H1 (cell line): ENCODE data around the gene PNMA6E. TPM values are rescaled to one million over a fixed set of nuclear protein-coding genes. Genes with fewer than 3 reads are reported as not detected.

Experiments used
- CTCF ChIA-PET: fragments of 300-600 bp; sonication (Branson Sonifier 250); formaldehyde crosslinking; loops from one replicate; lab custom pipeline; 2021; ENCODE audit not compliant: partially characterized antibody; lab: Charles Lee
- POLR2A ChIA-PET: fragments of 300-600 bp; sonication (Branson Sonifier 250); formaldehyde crosslinking; loops from one replicate; lab custom pipeline; 2021; ENCODE audit warnings: inconsistent platforms; ENCODE audit not compliant: partially characterized antibody; lab: Charles Lee
- DNase-seq, 2 experiments: peaks; one replicate each; pipeline versions ENCODE4 v3.0.0 to v3.0.0-alpha.2; 2010 to 2022; ENCODE audit warnings: low spot score in 2 of 2, low read depth in 1 of 2, mixed read lengths in 1 of 2
- FAIRE-seq: peaks from 2 replicates; lab custom pipeline; 2011; peaks lifted over from hg19 to GRCh38; lab: Jason Lieb, UNC
- H2AFZ ChIP-seq: 2 replicates; pipeline ENCODE4 v1.8.1; 2012; ENCODE audit warnings: low read length, inconsistent platforms
- H2AK5ac ChIP-seq: 2 replicates; pipeline ENCODE4 v1.6.1; 2013; ENCODE audit warnings: low read depth, low read length
- H2BK120ac ChIP-seq: replicated peaks from 2 replicates; pipeline ENCODE3; 2013; ENCODE audit warnings: low read depth, low read length, inconsistent platforms
- H2BK12ac ChIP-seq: 2 replicates; pipeline ENCODE4 v1.6.1; 2013; ENCODE audit warnings: low read depth, low read length
- H2BK15ac ChIP-seq: 2 replicates; pipeline ENCODE4 v1.6.1; 2013; ENCODE audit warnings: low read length
- H2BK20ac ChIP-seq: 2 replicates; pipeline ENCODE4 v1.6.1; 2013; ENCODE audit warnings: low read length
- H2BK5ac ChIP-seq: 2 replicates; pipeline ENCODE4 v1.6.1; 2013; ENCODE audit warnings: low read depth, low read length
- H3K14ac ChIP-seq: 2 replicates; pipeline ENCODE4 v1.6.1; 2013; ENCODE audit warnings: inconsistent platforms; ENCODE audit not compliant: insufficient read length
- H3K18ac ChIP-seq: 2 replicates; pipeline ENCODE4 v1.6.1; 2013; ENCODE audit warnings: low read length; ENCODE audit errors: extremely low read depth
- H3K23ac ChIP-seq: 2 replicates; pipeline ENCODE4 v1.6.1; 2013; ENCODE audit warnings: inconsistent platforms; ENCODE audit not compliant: insufficient read length
- H3K23me2 ChIP-seq: 2 replicates; pipeline ENCODE4 v1.6.1; 2013; ENCODE audit warnings: low read depth, low read length
- H3K27ac ChIP-seq: 2 replicates; pipeline ENCODE4 v1.6.1; 2011; ENCODE audit warnings: low read depth, low read length, inconsistent platforms
- H3K27me3 ChIP-seq, 4 experiments: replicated peaks in 1 of 4; 1 replicate in 1 of 4; 2 replicates in 3 of 4; pipeline versions ENCODE4 v1.6.1 to v1.8.1; 2011 to 2013; ENCODE audit warnings: low read length in 3 of 4, mild to moderate bottlenecking in 3 of 4, inconsistent platforms in 2 of 4, mixed read lengths in 2 of 4, moderate library complexity in 1 of 4; ENCODE audit not compliant: control insufficient read depth in 3 of 4, insufficient read depth in 3 of 4; ENCODE audit errors: extremely low read depth in 1 of 4
- H3K36me3 ChIP-seq, 4 experiments: 2 replicates each; pipeline versions ENCODE4 v1.6.1 to v1.8.1; 2011 to 2013; ENCODE audit warnings: mild to moderate bottlenecking in 4 of 4, low read length in 3 of 4, moderate library complexity in 2 of 4, control low read depth in 1 of 4, inconsistent platforms in 1 of 4; ENCODE audit not compliant: insufficient read depth in 4 of 4, control insufficient read depth in 2 of 4
- H3K4ac ChIP-seq: replicated peaks from 2 replicates; pipeline ENCODE3; 2013; ENCODE audit warnings: low read length, low read depth, mixed read lengths, inconsistent platforms; ENCODE audit not compliant: insufficient read length
- H3K4me1 ChIP-seq, 4 experiments: replicated peaks in 1 of 4; 1 replicate in 1 of 4; 2 replicates in 3 of 4; pipeline versions ENCODE4 v1.6.1 to v1.8.1; 2011 to 2013; ENCODE audit warnings: low read length in 3 of 4, inconsistent platforms in 2 of 4, mixed read lengths in 1 of 4; ENCODE audit not compliant: insufficient read depth in 4 of 4, control insufficient read depth in 3 of 4
- H3K4me2 ChIP-seq, 2 experiments: 2 replicates each; pipeline versions ENCODE4 v1.6.1 to v1.8.1; 2011 to 2013; ENCODE audit warnings: low read depth in 2 of 2, low read length in 2 of 2, control low read depth in 1 of 2, inconsistent platforms in 1 of 2, mild to moderate bottlenecking in 1 of 2; ENCODE audit not compliant: insufficient read depth in 1 of 2
- H3K4me3 ChIP-seq, 4 experiments: fragments of 200-600, 300-600 bp in 1 of 4; sonication (generic), shearing (Covaris generic), sonication (Bioruptor Twin) in 1 of 4; 2 replicates each; pipeline versions ENCODE4 v1.5.1 to v1.8.1; 2011 to 2016; ENCODE audit warnings: low read length in 4 of 4, low read depth in 3 of 4, control low read depth in 2 of 4, inconsistent platforms in 2 of 4, mild to moderate bottlenecking in 2 of 4, mixed read lengths in 1 of 4, moderate library complexity in 1 of 4; ENCODE audit not compliant: insufficient read depth in 2 of 4; ENCODE audit errors: extremely low read depth in 1 of 4
- H3K56ac ChIP-seq: replicated peaks from 2 replicates; pipeline ENCODE3; 2013; ENCODE audit warnings: low read depth, mild to moderate bottlenecking, mixed read lengths, low read length, inconsistent platforms; ENCODE audit not compliant: insufficient read length
- H3K79me1 ChIP-seq: 2 replicates; pipeline ENCODE4 v1.6.1; 2013; ENCODE audit warnings: low read depth, low read length, control low read depth
- H3K79me2 ChIP-seq, 2 experiments: 2 replicates each; pipeline versions ENCODE4 v1.6.1 to v1.8.1; 2012 to 2013; ENCODE audit warnings: low read length in 2 of 2, mild to moderate bottlenecking in 2 of 2, inconsistent platforms in 1 of 2; ENCODE audit not compliant: insufficient read depth in 2 of 2, control insufficient read depth in 1 of 2
- H3K9ac ChIP-seq, 4 experiments: replicated peaks in 1 of 4; 1 replicate in 1 of 4; 2 replicates in 3 of 4; pipeline versions ENCODE4 v1.6.1 to v1.8.1; 2011 to 2013; ENCODE audit warnings: low read depth in 3 of 4, low read length in 3 of 4, control low read depth in 2 of 4, mild to moderate bottlenecking in 2 of 4, moderate library complexity in 2 of 4, inconsistent platforms in 1 of 4; ENCODE audit errors: extremely low read depth in 1 of 4
- H3K9me3 ChIP-seq, 2 experiments: 2 replicates each; pipeline versions ENCODE4 v1.6.1 to v1.8.1; 2012 to 2013; ENCODE audit warnings: mild to moderate bottlenecking in 2 of 2, moderate library complexity in 2 of 2, control low read depth in 1 of 2, inconsistent platforms in 1 of 2, low read depth in 1 of 2, low read length in 1 of 2, mixed read lengths in 1 of 2; ENCODE audit not compliant: insufficient read depth in 2 of 2
- H4K20me1 ChIP-seq, 2 experiments: replicated peaks in 1 of 2; 2 replicates each; pipeline versions ENCODE3 to v1.8.1; 2011 to 2013; ENCODE audit warnings: inconsistent platforms in 2 of 2, low read length in 2 of 2, mild to moderate bottlenecking in 1 of 2; ENCODE audit not compliant: insufficient read depth in 2 of 2, control insufficient read depth in 1 of 2
- H4K5ac ChIP-seq: 2 replicates; pipeline ENCODE4 v1.6.1; 2013; ENCODE audit warnings: low read length, low read depth, mixed read lengths, inconsistent platforms; ENCODE audit not compliant: insufficient read length
- H4K8ac ChIP-seq: 2 replicates; pipeline ENCODE4 v1.8.0; 2013; ENCODE audit warnings: mild to moderate bottlenecking, moderate library complexity, low read length, inconsistent platforms; ENCODE audit not compliant: insufficient read depth; ENCODE audit errors: extremely low read depth
- H4K91ac ChIP-seq: replicated peaks from 2 replicates; pipeline ENCODE3; 2013; ENCODE audit warnings: low read length, mixed read lengths, inconsistent platforms; ENCODE audit not compliant: insufficient read length
- BRCA1 ChIP-seq: IDR thresholded peaks from 2 replicates; pipeline ENCODE4 v1.6.1; 2012; ENCODE audit warnings: low read depth, low read length, improper control_type of control experiment
- EZH2 ChIP-seq: fragments of 200-600 bp; sonication (generic); IDR thresholded peaks from 2 replicates; pipeline ENCODE4 v1.7.1; 2012; ENCODE audit warnings: low read depth, mild to moderate bottlenecking, moderate library complexity, low read length, inconsistent platforms; ENCODE audit not compliant: severe bottlenecking
- HDAC2 ChIP-seq, 2 experiments: fragments of 300-600 bp in 1 of 2; sonication (generic) in 1 of 2; IDR thresholded peaks; 2 replicates each; pipeline ENCODE4 v1.6.1; 2011 to 2012; ENCODE audit warnings: low read depth in 2 of 2, low read length in 2 of 2, mild to moderate bottlenecking in 2 of 2, moderate library complexity in 2 of 2, borderline replicate concordance in 1 of 2, inconsistent platforms in 1 of 2
- KDM4A ChIP-seq: IDR thresholded peaks from one replicate; pipeline ENCODE4 v1.7.1; 2012; ENCODE audit warnings: low read depth, mild to moderate bottlenecking, moderate library complexity, low read length, inconsistent platforms; ENCODE audit not compliant: severe bottlenecking
- NRF1 ChIP-seq: IDR thresholded peaks from 2 replicates; pipeline ENCODE4 v1.6.1; 2011; ENCODE audit warnings: mild to moderate bottlenecking, low read depth, low read length, improper control_type of control experiment
- RBBP5 ChIP-seq: IDR thresholded peaks from 2 replicates; pipeline ENCODE4 v1.7.1; 2012; ENCODE audit warnings: low read depth, mild to moderate bottlenecking, inconsistent platforms, low read length, moderate library complexity, borderline replicate concordance
- RFX5 ChIP-seq: IDR thresholded peaks from 2 replicates; pipeline ENCODE4 v1.6.1; 2011; ENCODE audit warnings: low read depth, low read length, improper control_type of control experiment, borderline replicate concordance
- ZNF274 ChIP-seq: IDR thresholded peaks from 2 replicates; pipeline ENCODE4 v1.7.0; 2012; ENCODE audit warnings: low read length, borderline replicate concordance; ENCODE audit errors: extremely low read depth
- WGBS, 2 experiments: shearing (Covaris generic) in 1 of 2; methylation state at CpG; one replicate each; pipeline versions ENCODE4 v1.1.6 to v1.1.7; 2013 to 2015; ENCODE audit warnings: low lambda C conversion rate in 2 of 2, mixed read lengths in 2 of 2, inconsistent platforms in 1 of 2, low coverage in 1 of 2, missing lambda C conversion rate in 1 of 2; ENCODE audit not compliant: insufficient replicate concordance in 2 of 2, insufficient coverage in 1 of 2, insufficient read length in 1 of 2; ENCODE audit errors: extremely low coverage in 1 of 2, missing lambda C conversion rate in 1 of 2; 5-methylcytosine and 5-hydroxymethylcytosine counted together
- polyA plus RNA-seq, 7 experiments: library from polyadenylated mRNA; depleted of rRNA in 3 of 7; stranded (reverse) in 5 of 7; unstranded in 2 of 7; fragments of >200 nt in 5 of 7; fragments of 200-250 nt in 2 of 7; gene quantifications; 1 replicate in 5 of 7; 2 replicates in 1 of 7; 4 replicates in 1 of 7; pipeline versions ENCODE4 v1.2.1 to v1.2.3, GENCODE V29; 2011 to 2013; ENCODE audit warnings: missing spikeins in 2 of 7, mixed read lengths in 2 of 7
- total RNA-seq: library from RNA; stranded (reverse); fragmentation: NEBNext Ultra II Directional; extraction: Animal tissue kit (Norgen Biotek cat#: 25700); gene quantifications from 2 replicates; pipeline ENCODE4 v1.2.1, GENCODE V29; 2021

Gene PNMA6E
- total and polyA plus RNA-seq, 2 of the 8 experiments (the other 6 are each of a cell fraction or from before 2014, with no cell fraction given), result not detected

DNA sequence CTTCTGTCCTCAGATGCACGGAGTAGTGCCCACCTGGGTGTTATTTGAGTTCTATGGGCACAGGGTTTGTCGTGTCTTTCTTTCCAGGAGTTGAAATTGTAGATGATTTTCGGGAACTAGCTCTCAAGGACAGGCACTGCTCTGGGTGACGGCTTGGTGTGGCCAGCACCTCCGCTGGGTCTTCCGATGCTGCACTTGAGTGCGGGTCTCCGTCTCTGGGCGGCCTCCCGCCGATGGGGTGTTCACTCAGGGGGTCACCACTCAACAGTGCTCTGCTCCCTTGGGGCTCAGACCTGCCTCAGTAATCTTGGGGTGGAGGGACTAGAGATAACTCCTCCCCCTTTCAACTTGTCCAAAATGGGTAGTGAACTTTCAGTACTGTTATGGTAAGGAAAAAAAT is 12.6 kb upstream of the PNMA6E start:
- Histone ChIP-seq H3K14ac (no peak overlapping the region), H3K4me2 (no peak overlapping the region), H3K56ac (no peak overlapping the region), H3K79me1 (no peaks in the 10 kb centered on the region), H3K18ac (no peak overlapping the region), H3K36me3 (no peaks in the 10 kb centered on the region), H3K9ac (no peak overlapping the region), H2BK20ac (no peak overlapping the region), H4K5ac (no peak overlapping the region), H4K20me1 (no peaks in the 10 kb centered on the region), H4K91ac (no peak overlapping the region), H3K23me2 (peaks cover 3% of the 10 kb centered on the region; the same call in 1 of the 2 replicates), H4K8ac (no peak overlapping the region; the same call in 1 of the 2 replicates), H3K9me3 (no peaks in the 10 kb centered on the region), H2AK5ac (no peak overlapping the region), H3K4me3 (no peak overlapping the region), H2AFZ (no peak overlapping the region), H2BK15ac (no peak overlapping the region), H3K79me2 (no peaks in the 10 kb centered on the region), H3K23ac (no peak overlapping the region), H2BK5ac (no peak overlapping the region), H3K4me1 (0 out of 7 replicates have a peak, but pooled peaks cover 0 to 4% (median 1%) of the 10 kb centered on the region in 4 experiments), H3K4ac (no peak overlapping the region), H3K27me3 (peaks cover 8 to 25% (median 16%) of the 10 kb centered on the region in 4 experiments), H3K27ac (no peak overlapping the region), H2BK120ac (no peak overlapping the region), H2BK12ac (no peak overlapping the region)
- TF ChIP-seq ZNF274 (no peak), RFX5 (no peak), HDAC2 (IDR thresholded peaks at IDR 0.05; ENCODE audit: borderline replicate concordance in 1 of 2, low read depth in 2 of 2, low read length in 2 of 2) (no peak), EZH2 (no peak), BRCA1 (no peak), RBBP5 (no peak), KDM4A (no peak), NRF1 (no peak)
- ChIA-PET POLR2A (no interaction called here), CTCF (interaction anchor here (1.0 to 1.7 kb wide), 5 partner anchors 9 to 93 kb away, joined by 3 to 5 read pairs (median 4); no protein-coding TSS in a partner anchor)
- WGBS, 2 experiments, result 95% methylated on average over 8 of the region's 11 CpGs; no CpG with 5 or more reads in 1 of the 2 experiments
- DNase-seq (no peak), FAIRE-seq (no peak)
